NCI-H2227 (cell line): Measurements from ENCODE around the gene ELAVL3.
A peak's percentile ranks its signal among the peaks of the same experiment; 100 is the strongest.
"Not testable (repeated sequence)": the region's sequence is repeated elsewhere in the genome, so short reads cannot be mapped to it uniquely, and the experiment has no call there.

Experiments
- DNase-seq: peaks from one replicate; lab custom pipeline; 2025; ENCODE audit not compliant: unreplicated experiment; lab: John Stamatoyannopoulos, UW

The ELAVL3 gene

GRCh38 chr19:11460207-11460606 is 20.6 kb downstream of the ELAVL3 start:
- no peak for DNase-seq

- not testable (repeated sequence) for DNase-seq
Observed at GRCh38 chr19:11458912-11459311, 21.9 kb downstream of the ELAVL3 start.

GRCh38 chr19:11458236-11458900 is 22.5 kb downstream of the ELAVL3 start:
- DNase-seq = no peak

GRCh38 chr19:11457831-11458230 is 23.0 kb downstream of the ELAVL3 start:
- DNase-seq = no peak

- no peak for DNase-seq
Observed at GRCh38 chr19:11457115-11457514, 23.7 kb downstream of the ELAVL3 start.

- DNase-seq = no peak
Observed at GRCh38 chr19:11456659-11457058, 24.2 kb downstream of the ELAVL3 start.

- not testable (repeated sequence) for DNase-seq
Observed at GRCh38 chr19:11455233-11455554, 25.7 kb downstream of the ELAVL3 start.

- DNase-seq = no peak
Observed at GRCh38 chr19:11453468-11454341, 27.1 kb downstream of the ELAVL3 start.

GRCh38 chr19:11452620-11453310 is 28.1 kb downstream of the ELAVL3 start:
- no peak for DNase-seq

- DNase-seq = no peak
Observed at GRCh38 chr19:11451871-11452619, 28.8 kb downstream of the ELAVL3 start.

- DNase-seq = no peak
Observed at GRCh38 chr19:11451327-11451870, 29.4 kb downstream of the ELAVL3 start.

- no peak for DNase-seq
Observed at GRCh38 chr19:11450570-11451326, 30.1 kb downstream of the ELAVL3 start.

GRCh38 chr19:11448923-11449554 is 31.8 kb downstream of the ELAVL3 start:
- DNase-seq = no peak

GRCh38 chr19:11448410-11448809 is 32.4 kb downstream of the ELAVL3 start:
- no peak for DNase-seq

GRCh38 chr19:11447347-11448262 is 33.2 kb downstream of the ELAVL3 start:
- no peak for DNase-seq

- peak; percentile 58 for DNase-seq
Observed at GRCh38 chr19:11446652-11447301, 34.1 kb downstream of the ELAVL3 start.

GRCh38 chr19:11446271-11446651 is 34.6 kb downstream of the ELAVL3 start:
- DNase-seq = no peak

- no peak for DNase-seq
Observed at GRCh38 chr19:11445141-11445540, 35.7 kb downstream of the ELAVL3 start.
